ENCODE data around the gene IQCE. TPM values are rescaled to one million over a fixed set of nuclear protein-coding genes. Genes with fewer than 3 reads are reported as not detected.

The IQCE gene
- total RNA-seq, 1 experiment from 2014 or later, result 13.4 TPM

GRCh38 chr7:2635810-2636701 lies 77.3 kb downstream of the IQCE start:
- CTCF ChIA-PET, result no interaction called here
- Mint-ChIP-seq H3K9me3 (ENCODE audit: unreplicated experiment) (no peaks in the 10 kb centered on the region), H3K4me3 (ENCODE audit: unreplicated experiment) (no peak overlapping the region), H3K4me1 (ENCODE audit: low read depth, unreplicated experiment) (peaks cover 4% of the 10 kb centered on the region), H3K27ac (ENCODE audit: unreplicated experiment) (no peak overlapping the region), H3K36me3 (ENCODE audit: insufficient read depth, unreplicated experiment) (peaks cover 4% of the 10 kb centered on the region), H3K27me3 (ENCODE audit: insufficient read depth, unreplicated experiment) (no peaks in the 10 kb centered on the region)
- peaks cover 2% of the 10 kb centered on the region; the same call in 1 of the 2 replicates for H3K36me3 ChIP-seq (ENCODE audit: control insufficient read depth, insufficient read depth, low read length)
- TF ChIP-seq CTCF (IDR thresholded peaks at IDR 0.05; ENCODE audit: insufficient read depth in 1 of 2, low read depth in 1 of 2, low read length in 1 of 2, severe bottlenecking in 1 of 2, unreplicated experiment in 1 of 2), result no peak
- intact Hi-C loops (cut with micrococcal nuclease; ENCODE audit: unreplicated experiment), result loop anchor here (10.0 kb wide), 1 partner anchor 669 kb away; the partner anchor contains the start of gene SDK1
- POLR2A ChIA-PET, result no interaction called here
- no peak overlapping the region for H3K4me3 ChIP-seq (ENCODE audit: low read depth, low read length)
- H3K4me1 ChIP-seq, result peaks cover 18% of the 10 kb centered on the region
- no TSS peak for BruUV-seq (replicated peaks)
- H3K9me3 ChIP-seq, result no peaks in the 10 kb centered on the region
- no peaks in the 10 kb centered on the region for H3K27me3 ChIP-seq (replicated peaks; ENCODE audit: control insufficient read depth, insufficient read depth, low read length)
- no peak for DNase-seq

GRCh38 chr7:2637066-2637471 lies 78.3 kb downstream of the IQCE start:
- H3K4me1 Mint-ChIP-seq (ENCODE audit: low read depth, unreplicated experiment), result no peaks in the 10 kb centered on the region
- intact Hi-C loops (cut with micrococcal nuclease; ENCODE audit: unreplicated experiment), result loop anchor here (10.0 kb wide), 1 partner anchor 668 kb away; the partner anchor contains the start of gene SDK1

More at GRCh38 chr7:2637066-2637471, 78.3 kb downstream of the IQCE start:
- peaks cover 18% of the 10 kb centered on the region for H3K4me1 ChIP-seq
- DNase-seq, result no peak
- ChIA-PET POLR2A (no interaction called here), CTCF (no interaction called here)
- Mint-ChIP-seq H3K36me3 (ENCODE audit: insufficient read depth, unreplicated experiment) (no peaks in the 10 kb centered on the region), H3K4me3 (ENCODE audit: unreplicated experiment) (no peak overlapping the region), H3K27me3 (ENCODE audit: insufficient read depth, unreplicated experiment) (no peaks in the 10 kb centered on the region), H3K9me3 (ENCODE audit: unreplicated experiment) (no peaks in the 10 kb centered on the region), H3K27ac (ENCODE audit: unreplicated experiment) (no peak overlapping the region)
- TF ChIP-seq CTCF (IDR thresholded peaks at IDR 0.05; ENCODE audit: insufficient read depth in 1 of 2, low read depth in 1 of 2, low read length in 1 of 2, severe bottlenecking in 1 of 2, unreplicated experiment in 1 of 2), result no peak
- peaks cover 2% of the 10 kb centered on the region; the same call in 1 of the 2 replicates for H3K36me3 ChIP-seq (ENCODE audit: control insufficient read depth, insufficient read depth, low read length)
- H3K27me3 ChIP-seq (replicated peaks; ENCODE audit: control insufficient read depth, insufficient read depth, low read length), result no peaks in the 10 kb centered on the region
- no peaks in the 10 kb centered on the region for H3K9me3 ChIP-seq
- H3K4me3 ChIP-seq (ENCODE audit: low read depth, low read length), result no peak overlapping the region
- no TSS peak for BruUV-seq (replicated peaks)

Data from Caco-2 (cell line).